A673 (cell line): ENCODE data around the gene MEN1. TPM values are rescaled to one million over a fixed set of nuclear protein-coding genes. Genes with fewer than 3 reads are reported as not detected.

Experiments
- BruUV-seq: library from RNA; stranded (reverse); fragments of 400-500 nt; replicated peaks from 2 replicates; lab custom pipeline; 2021; lab: Mats Ljungman, UMichigan
- CTCF ChIA-PET: fragments of 300-600 bp; sonication (Branson Sonifier 250); formaldehyde crosslinking; loops from one replicate; lab custom pipeline; 2022; ENCODE audit warnings: antibody characterized with exemption; lab: Charles Lee
- POLR2A ChIA-PET: fragments of 300-600 bp; sonication (Branson Sonifier 250); formaldehyde crosslinking; loops from one replicate; lab custom pipeline; 2022; ENCODE audit warnings: antibody characterized with exemption; ENCODE audit not compliant: low non-redundant PET; lab: Charles Lee
- DNase-seq: peaks from one replicate; pipeline ENCODE4 v3.0.0-alpha.2; 2015; ENCODE audit warnings: low spot score
- H3K27ac ChIP-seq: fragments of 200-600 bp; sonication (generic); 2 replicates; pipeline ENCODE4 v1.5.1; 2016; ENCODE audit warnings: mixed run types, low read depth, mild to moderate bottlenecking, mixed read lengths, antibody characterized with exemption, low read length; ENCODE audit not compliant: poor library complexity, severe bottlenecking
- H3K27me3 ChIP-seq: fragments of 200-600 bp; sonication (generic); replicated peaks from 2 replicates; pipeline ENCODE4 v1.6.1; 2017; ENCODE audit warnings: mixed run types, low read depth, mild to moderate bottlenecking, mixed read lengths, antibody characterized with exemption, low read length; ENCODE audit not compliant: insufficient read depth, poor library complexity
- H3K36me3 ChIP-seq: fragments of 200-600 bp; sonication (generic); 2 replicates; pipeline ENCODE4 v1.6.1; 2016; ENCODE audit warnings: mixed run types, mild to moderate bottlenecking, mixed read lengths, antibody characterized with exemption, low read length; ENCODE audit not compliant: insufficient read depth, poor library complexity, severe bottlenecking
- H3K4me1 ChIP-seq: fragments of 200-600 bp; sonication (generic); 2 replicates; pipeline ENCODE4 v1.6.1; 2017; ENCODE audit warnings: mixed run types, mild to moderate bottlenecking, mixed read lengths, antibody characterized with exemption, low read length; ENCODE audit not compliant: insufficient read depth, poor library complexity, severe bottlenecking
- H3K4me3 ChIP-seq: fragments of 200-600 bp; sonication (generic); 2 replicates; pipeline ENCODE4 v1.5.1; 2016; ENCODE audit warnings: low read depth, mixed run types, mild to moderate bottlenecking, mixed read lengths, low read length; ENCODE audit not compliant: poor library complexity, severe bottlenecking
- H3K9me3 ChIP-seq: fragments of 200-600 bp; sonication (generic); 2 replicates; pipeline ENCODE4 v1.6.1; 2016; ENCODE audit warnings: mixed run types, low read depth, mild to moderate bottlenecking, mixed read lengths, antibody characterized with exemption, low read length; ENCODE audit not compliant: poor library complexity, severe bottlenecking
- CTCF ChIP-seq: fragments of 300-800, 200-600 bp; sonication (generic); conservative IDR thresholded peaks from 2 replicates; pipeline ENCODE4 v1.5.1; 2017; ENCODE audit warnings: low read depth, mild to moderate bottlenecking, antibody characterized with exemption, low read length, moderate library complexity, mixed read lengths
- EZH2 ChIP-seq: fragments of 200-600 bp; sonication (generic); IDR thresholded peaks from 2 replicates; pipeline ENCODE4 v1.6.1; 2017; ENCODE audit warnings: borderline replicate concordance, low read depth, mild to moderate bottlenecking, mixed read lengths, antibody characterized with exemption, low read length; ENCODE audit not compliant: poor library complexity, severe bottlenecking
- intact Hi-C: fragments of 100-400 bp; cut with micrococcal nuclease; formaldehyde crosslinking; loops from one replicate; pipeline ENCODE4 v1.10.0; 2022; ENCODE audit not compliant: unreplicated experiment
- total RNA-seq: library from RNA; stranded (reverse); gene quantifications from 2 replicates; pipeline ENCODE4 v1.2.3, GENCODE V29; 2021

MEN1 gene
- total RNA-seq, 1 experiment from 2014 or later: 45.7 TPM

GRCh38 chr11:64850979-64851567 lies 40.7 kb upstream of the MEN1 start:
- DNase-seq: no peak
- peaks cover 10% of the 10 kb centered on the region for H3K4me1 ChIP-seq

GRCh38 chr11:64849598-64850356 lies 39.4 kb upstream of the MEN1 start:
- intact Hi-C loops: loop anchor here (5.0 to 10.0 kb wide), 4 partner anchors 268 to 483 kb away; partner anchors contain the start of genes CDC42EP2, DPF2 and ZNHIT2
- no peak overlapping the region for H3K27ac ChIP-seq

More at GRCh38 chr11:64850979-64851567, 40.7 kb upstream of the MEN1 start:
- H3K27ac ChIP-seq: no peak overlapping the region
- no TSS peak for BruUV-seq
- no peak for TF ChIP-seq EZH2
- TF ChIP-seq CTCF: no peak
- ChIA-PET POLR2A (no interaction called here), CTCF (no interaction called here)
- no peak overlapping the region for H3K4me3 ChIP-seq
- intact Hi-C loops: no loop called here
- no peaks in the 10 kb centered on the region for H3K27me3 ChIP-seq
- no peaks in the 10 kb centered on the region for H3K9me3 ChIP-seq
- no peaks in the 10 kb centered on the region for H3K36me3 ChIP-seq

More at GRCh38 chr11:64849598-64850356, 39.4 kb upstream of the MEN1 start:
- Histone ChIP-seq H3K36me3 (no peaks in the 10 kb centered on the region), H3K4me3 (no peak overlapping the region), H3K27me3 (no peaks in the 10 kb centered on the region), H3K4me1 (peaks cover 2% of the 10 kb centered on the region), H3K9me3 (no peaks in the 10 kb centered on the region)
- ChIA-PET CTCF (interaction anchor here (0.6 to 3.1 kb wide), 3 partner anchors 36 to 135 kb away, joined by 3 to 14 read pairs (median 5); no protein-coding TSS in a partner anchor), POLR2A (no interaction called here)
- no peak for DNase-seq
- BruUV-seq: no TSS peak
- TF ChIP-seq CTCF: no peak
- TF ChIP-seq EZH2: no peak
